Liver (tissue), 9 donors: ENCODE data around the gene TSHR. TPM values are rescaled to one million over a fixed set of nuclear protein-coding genes. Genes with fewer than 3 reads are reported as not detected.

ENCODE experiments used
- DNase-seq: peaks from one replicate; pipeline ENCODE4 v3.0.0-alpha.2; 2017; ENCODE audit warnings: low spot score
- H3K27ac ChIP-seq, 2 donors: one replicate each; pipeline ENCODE4 v1.7.0; 2013; ENCODE audit warnings: inconsistent platforms in 2 of 2, low read length in 2 of 2, control low read depth in 1 of 2, low read depth in 1 of 2, mild to moderate bottlenecking in 1 of 2
- H3K27me3 ChIP-seq, 4 donors: one replicate each; pipeline versions ENCODE4 v1.6.1 to v1.7.0; 2013; ENCODE audit warnings: low read length in 3 of 4, inconsistent platforms in 1 of 4, mild to moderate bottlenecking in 1 of 4, moderate library complexity in 1 of 4; ENCODE audit not compliant: control insufficient read depth in 4 of 4, insufficient read depth in 4 of 4
- H3K36me3 ChIP-seq, 4 donors: one replicate each; pipeline versions ENCODE4 v1.6.1 to v1.7.0; 2013; ENCODE audit warnings: low read length in 3 of 4, mild to moderate bottlenecking in 3 of 4, low read depth in 1 of 4, moderate library complexity in 1 of 4; ENCODE audit not compliant: control insufficient read depth in 4 of 4, insufficient read depth in 3 of 4
- H3K4me1 ChIP-seq, 4 donors: one replicate each; pipeline versions ENCODE4 v1.6.1 to v1.7.0; 2013; ENCODE audit warnings: low read length in 3 of 4, mild to moderate bottlenecking in 3 of 4, moderate library complexity in 1 of 4; ENCODE audit not compliant: control insufficient read depth in 4 of 4, insufficient read depth in 4 of 4
- H3K4me3 ChIP-seq, 3 donors: one replicate each; pipeline versions ENCODE4 v1.6.1 to v1.7.0; 2013; ENCODE audit warnings: low read length in 3 of 3, control low read depth in 1 of 3, low read depth in 1 of 3, mild to moderate bottlenecking in 1 of 3
- H3K9ac ChIP-seq, 2 donors: one replicate each; pipeline ENCODE4 v1.7.0; 2013; ENCODE audit warnings: low read length in 2 of 2, mild to moderate bottlenecking in 2 of 2, moderate library complexity in 2 of 2, control low read depth in 1 of 2, low read depth in 1 of 2
- H3K9me3 ChIP-seq, 4 donors: one replicate each; pipeline versions ENCODE4 v1.6.1 to v1.7.0; 2013; ENCODE audit warnings: low read length in 3 of 4; ENCODE audit not compliant: control insufficient read depth in 4 of 4
- EGR1 ChIP-seq, 2 donors: IDR thresholded peaks; 2 replicates each; pipeline ENCODE4 v1.6.1; 2016 to 2018; ENCODE audit warnings: antibody characterized with exemption in 2 of 2, low read depth in 2 of 2
- FOXA1 ChIP-seq: IDR thresholded peaks from 2 replicates; pipeline ENCODE4 v1.6.1; 2016; ENCODE audit warnings: antibody characterized with exemption
- FOXA2 ChIP-seq: IDR thresholded peaks from 2 replicates; pipeline ENCODE4 v1.6.1; 2016; ENCODE audit warnings: antibody characterized with exemption
- GABPA ChIP-seq, 2 donors: IDR thresholded peaks in 1 of 2; conservative IDR thresholded peaks in 1 of 2; 2 replicates each; pipeline ENCODE4 v1.6.1; 2016; ENCODE audit warnings: antibody characterized with exemption in 2 of 2, mild to moderate bottlenecking in 1 of 2, moderate library complexity in 1 of 2
- HNF4A ChIP-seq, 2 donors: conservative IDR thresholded peaks; 2 replicates each; pipeline ENCODE4 v1.6.1; 2016; ENCODE audit warnings: antibody characterized with exemption in 2 of 2, mild to moderate bottlenecking in 2 of 2
- HNF4G ChIP-seq: IDR thresholded peaks from 2 replicates; pipeline ENCODE4 v1.6.1; 2016; ENCODE audit warnings: antibody characterized with exemption
- JUND ChIP-seq, 2 donors: IDR thresholded peaks; 2 replicates each; pipeline ENCODE4 v1.6.1; 2016; ENCODE audit warnings: antibody characterized with exemption in 2 of 2
- MAX ChIP-seq: IDR thresholded peaks from 2 replicates; pipeline ENCODE4 v1.6.1; 2016; ENCODE audit warnings: antibody characterized with exemption
- NR2F2 ChIP-seq: IDR thresholded peaks from 2 replicates; pipeline ENCODE4 v1.6.1; 2016; ENCODE audit warnings: antibody characterized with exemption
- RAD21 ChIP-seq, 2 donors: IDR thresholded peaks; 2 replicates each; pipeline ENCODE4 v1.6.1; 2016; ENCODE audit warnings: antibody characterized with exemption in 2 of 2, mild to moderate bottlenecking in 2 of 2
- RXRA ChIP-seq, 2 donors: IDR thresholded peaks; 2 replicates each; pipeline ENCODE4 v1.6.1; 2017 to 2018; ENCODE audit warnings: antibody characterized with exemption in 2 of 2, mild to moderate bottlenecking in 1 of 2
- SP1 ChIP-seq: IDR thresholded peaks from 2 replicates; pipeline ENCODE4 v1.6.1; 2018; ENCODE audit warnings: antibody characterized with exemption, mild to moderate bottlenecking
- TAF1 ChIP-seq: conservative IDR thresholded peaks from 2 replicates; pipeline ENCODE4 v1.6.1; 2016; ENCODE audit warnings: antibody characterized with exemption, mild to moderate bottlenecking
- YY1 ChIP-seq: IDR thresholded peaks from 2 replicates; pipeline ENCODE4 v1.6.1; 2016; ENCODE audit warnings: antibody characterized with exemption, mild to moderate bottlenecking
- WGBS: extraction: QIAGEN DNeasy Blood & Tissue Kit; methylation state at CpG from one replicate; pipeline ENCODE4 v1.1.7; 2013; 5-methylcytosine and 5-hydroxymethylcytosine counted together
- polyA plus RNA-seq, 2 donors: library from polyadenylated mRNA; stranded (reverse) in 1 of 2; unstranded in 1 of 2; fragments of 200-250 nt in 1 of 2; fragments of >200 nt in 1 of 2; fragmentation: Nextera tagmentation in 1 of 2; extraction: Ambion mirVana in 1 of 2; gene quantifications; one replicate each; pipeline versions ENCODE4 v1.2.1 to v1.2.3, GENCODE V29; 2013 to 2015
- total RNA-seq, 2 donors: library from RNA; depleted of rRNA; stranded (reverse); fragments of >200 nt; gene quantifications; one replicate each; pipeline ENCODE4 v1.2.3, GENCODE V29; 2014
- TF ChIP-seq, protein P1 (sequence below): fragments of 150-350 bp; IDR thresholded peaks from 2 replicates; pipeline ENCODE4 v1.5.1; 2017; ENCODE audit warnings: improper control_type of control experiment, low read depth, low read length; ENCODE audit not compliant: missing input control
- TF ChIP-seq, protein P2 (sequence below): IDR thresholded peaks from 2 replicates; pipeline ENCODE4 v1.6.1; 2016; ENCODE audit warnings: antibody characterized with exemption, mild to moderate bottlenecking
- TF ChIP-seq, protein P3 (sequence below): IDR thresholded peaks from 2 replicates; pipeline ENCODE4 v1.6.1; 2016; ENCODE audit warnings: antibody characterized with exemption
- TF ChIP-seq, protein P4 (sequence below): IDR thresholded peaks from 2 replicates; pipeline ENCODE4 v1.6.1; 2016; ENCODE audit warnings: antibody characterized with exemption
- donor health status: healthy.
- donor health status: healthy.
- donor health status: healthy.
- donor health status: healthy.
- donor health status: healthy.

The TSHR gene
- total and polyA plus RNA-seq, 4 donors, result 0.08 to 3.2 TPM; not detected in 2

GRCh38 chr14:80996049-80996901 is 40.9 kb downstream of the TSHR start:
- peak overlapping the region in 1 of 3 donors; percentile 35 for H3K4me3 ChIP-seq
- H3K36me3 ChIP-seq, result no peaks in the 10 kb centered on the region
- no peak overlapping the region for H3K27ac ChIP-seq
- TF ChIP-seq FOXA2, result no peak
- TF ChIP-seq RAD21 (IDR thresholded peaks at IDR 0.05), result peak; percentile 87 to 93
- peak; percentile 28 to 35 for TF ChIP-seq JUND (IDR thresholded peaks at IDR 0.05)
- peak in 1 of 2 donors; percentile 35 for TF ChIP-seq HNF4A (conservative IDR thresholded peaks at IDR 0.05)
- no peak for TF ChIP-seq YY1
- TF ChIP-seq, protein P1, sequence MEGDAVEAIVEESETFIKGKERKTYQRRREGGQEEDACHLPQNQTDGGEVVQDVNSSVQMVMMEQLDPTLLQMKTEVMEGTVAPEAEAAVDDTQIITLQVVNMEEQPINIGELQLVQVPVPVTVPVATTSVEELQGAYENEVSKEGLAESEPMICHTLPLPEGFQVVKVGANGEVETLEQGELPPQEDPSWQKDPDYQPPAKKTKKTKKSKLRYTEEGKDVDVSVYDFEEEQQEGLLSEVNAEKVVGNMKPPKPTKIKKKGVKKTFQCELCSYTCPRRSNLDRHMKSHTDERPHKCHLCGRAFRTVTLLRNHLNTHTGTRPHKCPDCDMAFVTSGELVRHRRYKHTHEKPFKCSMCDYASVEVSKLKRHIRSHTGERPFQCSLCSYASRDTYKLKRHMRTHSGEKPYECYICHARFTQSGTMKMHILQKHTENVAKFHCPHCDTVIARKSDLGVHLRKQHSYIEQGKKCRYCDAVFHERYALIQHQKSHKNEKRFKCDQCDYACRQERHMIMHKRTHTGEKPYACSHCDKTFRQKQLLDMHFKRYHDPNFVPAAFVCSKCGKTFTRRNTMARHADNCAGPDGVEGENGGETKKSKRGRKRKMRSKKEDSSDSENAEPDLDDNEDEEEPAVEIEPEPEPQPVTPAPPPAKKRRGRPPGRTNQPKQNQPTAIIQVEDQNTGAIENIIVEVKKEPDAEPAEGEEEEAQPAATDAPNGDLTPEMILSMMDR, result peak; percentile 68
- peak overlapping the region in 1 of 2 donors; percentile 44 for H3K9ac ChIP-seq
- no peaks in the 10 kb centered on the region for H3K27me3 ChIP-seq
- no peak for DNase-seq
- peaks cover 6 to 25% (median 12%) of the 10 kb centered on the region in 4 donors for H3K4me1 ChIP-seq
- 28% methylated on average over 13 of the region's 13 CpGs for WGBS
- H3K9me3 ChIP-seq, result no peaks in the 10 kb centered on the region

GRCh38 chr14:81001447-81001846 is 46.0 kb downstream of the TSHR start:
- no peaks in the 10 kb centered on the region for H3K36me3 ChIP-seq
- TF ChIP-seq EGR1 (IDR thresholded peaks at IDR 0.05; ENCODE audit: low read depth in 2 of 2) (no peak), YY1 (no peak), FOXA2 (no peak), MAX (no peak), NR2F2 (no peak), RXRA (IDR thresholded peaks at IDR 0.05) (no peak), RAD21 (IDR thresholded peaks at IDR 0.05) (no peak), GABPA (IDR thresholded peaks at IDR 0.05 in 1 of 2, conservative IDR thresholded peaks at IDR 0.05 in 1 of 2) (no peak), SP1 (no peak), JUND (IDR thresholded peaks at IDR 0.05) (no peak), HNF4A (conservative IDR thresholded peaks at IDR 0.05) (no peak), HNF4G (no peak), TAF1 (no peak), FOXA1 (no peak)
- TF ChIP-seq, protein P2, sequence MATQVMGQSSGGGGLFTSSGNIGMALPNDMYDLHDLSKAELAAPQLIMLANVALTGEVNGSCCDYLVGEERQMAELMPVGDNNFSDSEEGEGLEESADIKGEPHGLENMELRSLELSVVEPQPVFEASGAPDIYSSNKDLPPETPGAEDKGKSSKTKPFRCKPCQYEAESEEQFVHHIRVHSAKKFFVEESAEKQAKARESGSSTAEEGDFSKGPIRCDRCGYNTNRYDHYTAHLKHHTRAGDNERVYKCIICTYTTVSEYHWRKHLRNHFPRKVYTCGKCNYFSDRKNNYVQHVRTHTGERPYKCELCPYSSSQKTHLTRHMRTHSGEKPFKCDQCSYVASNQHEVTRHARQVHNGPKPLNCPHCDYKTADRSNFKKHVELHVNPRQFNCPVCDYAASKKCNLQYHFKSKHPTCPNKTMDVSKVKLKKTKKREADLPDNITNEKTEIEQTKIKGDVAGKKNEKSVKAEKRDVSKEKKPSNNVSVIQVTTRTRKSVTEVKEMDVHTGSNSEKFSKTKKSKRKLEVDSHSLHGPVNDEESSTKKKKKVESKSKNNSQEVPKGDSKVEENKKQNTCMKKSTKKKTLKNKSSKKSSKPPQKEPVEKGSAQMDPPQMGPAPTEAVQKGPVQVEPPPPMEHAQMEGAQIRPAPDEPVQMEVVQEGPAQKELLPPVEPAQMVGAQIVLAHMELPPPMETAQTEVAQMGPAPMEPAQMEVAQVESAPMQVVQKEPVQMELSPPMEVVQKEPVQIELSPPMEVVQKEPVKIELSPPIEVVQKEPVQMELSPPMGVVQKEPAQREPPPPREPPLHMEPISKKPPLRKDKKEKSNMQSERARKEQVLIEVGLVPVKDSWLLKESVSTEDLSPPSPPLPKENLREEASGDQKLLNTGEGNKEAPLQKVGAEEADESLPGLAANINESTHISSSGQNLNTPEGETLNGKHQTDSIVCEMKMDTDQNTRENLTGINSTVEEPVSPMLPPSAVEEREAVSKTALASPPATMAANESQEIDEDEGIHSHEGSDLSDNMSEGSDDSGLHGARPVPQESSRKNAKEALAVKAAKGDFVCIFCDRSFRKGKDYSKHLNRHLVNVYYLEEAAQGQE, result no peak
- TF ChIP-seq, protein P3, sequence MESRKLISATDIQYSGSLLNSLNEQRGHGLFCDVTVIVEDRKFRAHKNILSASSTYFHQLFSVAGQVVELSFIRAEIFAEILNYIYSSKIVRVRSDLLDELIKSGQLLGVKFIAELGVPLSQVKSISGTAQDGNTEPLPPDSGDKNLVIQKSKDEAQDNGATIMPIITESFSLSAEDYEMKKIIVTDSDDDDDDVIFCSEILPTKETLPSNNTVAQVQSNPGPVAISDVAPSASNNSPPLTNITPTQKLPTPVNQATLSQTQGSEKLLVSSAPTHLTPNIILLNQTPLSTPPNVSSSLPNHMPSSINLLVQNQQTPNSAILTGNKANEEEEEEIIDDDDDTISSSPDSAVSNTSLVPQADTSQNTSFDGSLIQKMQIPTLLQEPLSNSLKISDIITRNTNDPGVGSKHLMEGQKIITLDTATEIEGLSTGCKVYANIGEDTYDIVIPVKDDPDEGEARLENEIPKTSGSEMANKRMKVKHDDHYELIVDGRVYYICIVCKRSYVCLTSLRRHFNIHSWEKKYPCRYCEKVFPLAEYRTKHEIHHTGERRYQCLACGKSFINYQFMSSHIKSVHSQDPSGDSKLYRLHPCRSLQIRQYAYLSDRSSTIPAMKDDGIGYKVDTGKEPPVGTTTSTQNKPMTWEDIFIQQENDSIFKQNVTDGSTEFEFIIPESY, result no peak
- TF ChIP-seq, protein P1, result no peak
- TF ChIP-seq, protein P4, sequence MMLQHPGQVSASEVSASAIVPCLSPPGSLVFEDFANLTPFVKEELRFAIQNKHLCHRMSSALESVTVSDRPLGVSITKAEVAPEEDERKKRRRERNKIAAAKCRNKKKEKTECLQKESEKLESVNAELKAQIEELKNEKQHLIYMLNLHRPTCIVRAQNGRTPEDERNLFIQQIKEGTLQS, result no peak
- no peak overlapping the region for H3K4me3 ChIP-seq
- DNase-seq, result no peak
- peaks cover 0 to 3% (median 2%) of the 10 kb centered on the region in 4 donors for H3K4me1 ChIP-seq
- H3K9ac ChIP-seq, result no peak overlapping the region
- no peak overlapping the region for H3K27ac ChIP-seq
- no peaks in the 10 kb centered on the region for H3K9me3 ChIP-seq
- no peaks in the 10 kb centered on the region for H3K27me3 ChIP-seq
- WGBS, result 76% methylated on average over 6 of the region's 6 CpGs
